ENCODE measurements around the gene DBF4B.

DNA sequence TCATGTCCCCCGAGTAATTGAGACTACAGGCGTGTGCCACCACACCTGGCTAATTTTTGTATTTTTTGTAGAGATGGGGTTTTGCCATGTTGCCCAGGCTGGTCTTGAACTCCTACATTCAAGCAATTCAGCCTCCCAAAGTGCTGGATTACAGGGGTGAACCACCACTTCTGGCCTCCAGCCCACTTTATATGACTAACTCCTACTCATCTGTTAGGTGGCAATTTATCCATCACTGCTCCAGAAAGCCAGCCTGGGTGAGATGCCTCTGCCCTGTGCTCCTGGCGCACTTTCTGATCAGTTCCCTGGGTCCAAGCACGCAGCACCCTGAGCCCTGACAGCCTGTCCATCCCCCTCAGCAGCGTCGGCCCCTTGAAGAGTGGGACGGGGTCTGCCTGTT, 79.7 kb downstream of the DBF4B start:
- TF ChIP-seq, protein P1, sequence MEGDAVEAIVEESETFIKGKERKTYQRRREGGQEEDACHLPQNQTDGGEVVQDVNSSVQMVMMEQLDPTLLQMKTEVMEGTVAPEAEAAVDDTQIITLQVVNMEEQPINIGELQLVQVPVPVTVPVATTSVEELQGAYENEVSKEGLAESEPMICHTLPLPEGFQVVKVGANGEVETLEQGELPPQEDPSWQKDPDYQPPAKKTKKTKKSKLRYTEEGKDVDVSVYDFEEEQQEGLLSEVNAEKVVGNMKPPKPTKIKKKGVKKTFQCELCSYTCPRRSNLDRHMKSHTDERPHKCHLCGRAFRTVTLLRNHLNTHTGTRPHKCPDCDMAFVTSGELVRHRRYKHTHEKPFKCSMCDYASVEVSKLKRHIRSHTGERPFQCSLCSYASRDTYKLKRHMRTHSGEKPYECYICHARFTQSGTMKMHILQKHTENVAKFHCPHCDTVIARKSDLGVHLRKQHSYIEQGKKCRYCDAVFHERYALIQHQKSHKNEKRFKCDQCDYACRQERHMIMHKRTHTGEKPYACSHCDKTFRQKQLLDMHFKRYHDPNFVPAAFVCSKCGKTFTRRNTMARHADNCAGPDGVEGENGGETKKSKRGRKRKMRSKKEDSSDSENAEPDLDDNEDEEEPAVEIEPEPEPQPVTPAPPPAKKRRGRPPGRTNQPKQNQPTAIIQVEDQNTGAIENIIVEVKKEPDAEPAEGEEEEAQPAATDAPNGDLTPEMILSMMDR (IDR thresholded peaks at IDR 0.05): no peak
- TF ChIP-seq POLR2A (IDR thresholded peaks at IDR 0.05): no peak

Data from esophagus squamous epithelium (tissue), 4 donors.